H54 (cell line): ENCODE results near the gene DCTN5.

Source experiments
- DNase-seq: peaks from one replicate; pipeline ENCODE4 v3.0.0; 2011; ENCODE audit warnings: low spot score, mixed read lengths; ENCODE audit not compliant: insufficient read length
- FAIRE-seq: peaks from 3 replicates; lab custom pipeline; 2011; peaks lifted over from hg19 to GRCh38; lab: Jason Lieb, UNC
- POLR2A ChIP-seq: IDR thresholded peaks from 2 replicates; pipeline ENCODE4 v1.6.1; 2011; ENCODE audit warnings: low read depth, mild to moderate bottlenecking, low read length

DCTN5 gene

GRCh38 chr16:23676924-23677480, 35.7 kb downstream of the DCTN5 start:
- no peak for DNase-seq
- no peak for TF ChIP-seq POLR2A
- no peak for FAIRE-seq

GRCh38 chr16:23678430-23679273, 37.4 kb downstream of the DCTN5 start, which contains the start of gene PLK1:
Gene PLK1, plus strand, starts transcription at chr16:23678889. Its CDS starts 44 bp downstream, at chr16:23678933.
- peak; percentile 49 for TF ChIP-seq POLR2A
- FAIRE-seq (no peak), DNase-seq (peak; percentile 68)

- DNase-seq (peak; percentile 43), FAIRE-seq (no peak)
- TF ChIP-seq POLR2A, result no peak
These were observed 38.2 kb downstream of the DCTN5 start for GRCh38 chr16:23679274-23679985.

- TF ChIP-seq POLR2A, result no peak
- FAIRE-seq (no peak), DNase-seq (no peak)
These were observed 38.7 kb downstream of the DCTN5 start for GRCh38 chr16:23679986-23680336.

GRCh38 chr16:23682181-23682580, 40.9 kb downstream of the DCTN5 start:
- DNase-seq, result no peak
- no peak for TF ChIP-seq POLR2A
- no peak for FAIRE-seq

- no peak for TF ChIP-seq POLR2A
These were observed 42.2 kb downstream of the DCTN5 start for GRCh38 chr16:23683487-23683886.

GRCh38 chr16:23687034-23687808, 46.0 kb downstream of the DCTN5 start:
- DNase-seq (no peak), FAIRE-seq (no peak)
- TF ChIP-seq POLR2A, result no peak

More at GRCh38 chr16:23683487-23683886, 42.2 kb downstream of the DCTN5 start:
- no peak for DNase-seq
- no peak for FAIRE-seq

GRCh38 chr16:23689442-23690187, 48.3 kb downstream of the DCTN5 start:
- DNase-seq, result no peak
- no peak for TF ChIP-seq POLR2A
- no peak for FAIRE-seq

GRCh38 chr16:23690771-23691482, 49.7 kb downstream of the DCTN5 start:
- no peak for DNase-seq
- no peak for FAIRE-seq
- no peak for TF ChIP-seq POLR2A

GRCh38 chr16:23691483-23692189, 50.4 kb downstream of the DCTN5 start:
- peak; percentile 64 for DNase-seq
- TF ChIP-seq POLR2A, result no peak
- FAIRE-seq, result no peak

GRCh38 chr16:23692190-23692837, 51.0 kb downstream of the DCTN5 start:
- DNase-seq (no peak), FAIRE-seq (no peak)
- TF ChIP-seq POLR2A, result no peak
